Measurements from ENCODE around the gene NR3C1.

Gene NR3C1

DNA sequence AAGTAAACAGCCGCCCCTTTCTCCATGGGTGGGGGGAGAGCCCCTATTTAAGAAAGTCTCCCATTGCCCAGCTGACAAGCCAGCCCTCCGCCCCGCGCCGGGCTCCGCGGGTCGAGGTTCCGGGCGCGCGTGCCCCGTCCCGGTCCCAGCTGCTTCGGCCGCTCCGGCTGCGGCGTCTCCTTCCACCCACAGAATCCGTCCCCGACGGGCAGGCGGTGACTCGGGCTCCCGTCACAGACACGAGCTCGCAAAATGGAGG lies 223 bp downstream of the NR3C1 start:
- H3K9me2 ChIP-seq (replicated peaks; ENCODE audit: low read depth, low read length) = no peaks in the 10 kb centered on the region
- peaks cover 51% of the 10 kb centered on the region for H3K79me2 ChIP-seq (ENCODE audit: insufficient read depth, low read length)
- no peaks in the 10 kb centered on the region for H3K9me3 ChIP-seq (ENCODE audit: insufficient read depth, low read depth, low read length)
- no peaks in the 10 kb centered on the region for H3F3A ChIP-seq (ENCODE audit: low read depth)
- H3K4me3 ChIP-seq (ENCODE audit: low read length, poor library complexity, severe bottlenecking) = peak overlapping the region; percentile 98
- H3K4me1 ChIP-seq (ENCODE audit: insufficient read depth, low read length, poor library complexity, severe bottlenecking) = peaks cover 47% of the 10 kb centered on the region
- peaks cover 44% of the 10 kb centered on the region for H4K20me1 ChIP-seq (ENCODE audit: insufficient read depth, low read length, poor library complexity, severe bottlenecking)
- peak overlapping the region; percentile 82 for H2AFZ ChIP-seq (ENCODE audit: low read length)
- TF ChIP-seq CTCF (conservative IDR thresholded peaks at IDR 0.05; ENCODE audit: low read length) = no peak
- peak overlapping the region; percentile 96 for H3K4me2 ChIP-seq (ENCODE audit: low read depth, low read length, poor library complexity, severe bottlenecking)
- no peaks in the 10 kb centered on the region for H3K27me3 ChIP-seq (ENCODE audit: insufficient read depth, low read length, poor library complexity, severe bottlenecking)
- H3K9ac ChIP-seq (ENCODE audit: low read depth, low read length, poor library complexity, severe bottlenecking) = peak overlapping the region; percentile 84
- H3K36me3 ChIP-seq (ENCODE audit: insufficient read depth, low read length) = no peaks in the 10 kb centered on the region; the same call in 1 of the 2 replicates

DNA sequence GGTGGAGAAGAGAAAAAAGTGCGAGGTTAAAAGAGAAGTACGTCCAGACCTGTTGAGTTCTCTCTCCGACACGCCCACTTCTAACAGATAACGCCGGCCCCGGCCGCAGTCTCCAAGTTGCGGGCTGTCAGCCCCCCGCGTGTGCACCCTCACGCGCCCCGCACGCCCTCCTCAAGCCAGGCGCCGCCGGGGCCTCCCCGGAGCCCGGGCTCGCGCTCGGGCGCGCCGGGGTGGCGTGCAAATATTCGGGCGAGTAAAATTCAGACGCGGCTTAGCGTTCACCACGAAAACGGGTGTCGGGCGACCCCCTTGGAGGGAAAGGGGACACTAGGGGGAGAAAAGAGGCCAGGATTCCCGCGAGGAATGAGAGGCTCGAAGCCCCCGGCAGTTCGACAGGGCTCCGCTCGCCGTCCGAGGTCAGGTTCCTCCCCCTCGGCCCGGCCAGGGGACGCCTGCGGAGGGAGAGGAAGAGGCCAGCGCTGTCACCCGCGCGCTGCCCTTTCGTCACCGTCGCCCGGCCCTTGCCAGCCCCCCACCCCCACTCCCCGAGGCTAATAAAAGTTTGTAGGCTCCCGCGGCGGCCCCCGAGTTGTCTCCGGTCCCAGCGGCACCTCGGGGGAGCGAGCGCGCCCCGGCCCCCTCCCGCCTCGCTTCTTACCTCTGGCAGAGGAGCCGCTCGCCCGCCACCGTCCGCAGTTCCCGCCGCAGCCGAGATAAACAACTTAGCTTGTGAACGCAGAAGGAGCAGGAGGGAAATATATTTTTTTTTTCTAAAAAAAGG lies 743 bp downstream of the NR3C1 start:
- H3F3A ChIP-seq (ENCODE audit: low read depth) = no peaks in the 10 kb centered on the region
- H3K9me3 ChIP-seq (ENCODE audit: insufficient read depth, low read depth, low read length) = no peaks in the 10 kb centered on the region
- peak overlapping the region; percentile 82 for H2AFZ ChIP-seq (ENCODE audit: low read length)
- peak overlapping the region; percentile 84 for H3K9ac ChIP-seq (ENCODE audit: low read depth, low read length, poor library complexity, severe bottlenecking)
- peak overlapping the region; percentile 98 for H3K4me3 ChIP-seq (ENCODE audit: low read length, poor library complexity, severe bottlenecking)
- H3K79me2 ChIP-seq (ENCODE audit: insufficient read depth, low read length) = peaks cover 57% of the 10 kb centered on the region
- TF ChIP-seq EZH2phosphoT487 (IDR thresholded peaks at IDR 0.05; ENCODE audit: borderline replicate concordance) (no peak), CTCF (conservative IDR thresholded peaks at IDR 0.05; ENCODE audit: low read length) (peak; percentile 22; the same call in 1 of the 2 replicates)
- peak overlapping the region; percentile 96 for H3K4me2 ChIP-seq (ENCODE audit: low read depth, low read length, poor library complexity, severe bottlenecking)
- H3K27me3 ChIP-seq (ENCODE audit: insufficient read depth, low read length, poor library complexity, severe bottlenecking) = no peaks in the 10 kb centered on the region
- H3K36me3 ChIP-seq (ENCODE audit: insufficient read depth, low read length) = no peaks in the 10 kb centered on the region; the same call in 1 of the 2 replicates
- peaks cover 47% of the 10 kb centered on the region for H3K4me1 ChIP-seq (ENCODE audit: insufficient read depth, low read length, poor library complexity, severe bottlenecking)
- no peaks in the 10 kb centered on the region for H3K9me2 ChIP-seq (replicated peaks; ENCODE audit: low read depth, low read length)
- peaks cover 50% of the 10 kb centered on the region for H4K20me1 ChIP-seq (ENCODE audit: insufficient read depth, low read length, poor library complexity, severe bottlenecking)

- Histone ChIP-seq H3K36me3 (ENCODE audit: insufficient read depth, low read length) (no peaks in the 10 kb centered on the region; the same call in 1 of the 2 replicates), H3K9ac (ENCODE audit: low read depth, low read length, poor library complexity, severe bottlenecking) (peak overlapping the region; percentile 84), H3K4me2 (ENCODE audit: low read depth, low read length, poor library complexity, severe bottlenecking) (peak overlapping the region; percentile 96), H2AFZ (ENCODE audit: low read length) (no peak overlapping the region), H3K79me2 (ENCODE audit: insufficient read depth, low read length) (peaks cover 63% of the 10 kb centered on the region), H3F3A (ENCODE audit: low read depth) (no peaks in the 10 kb centered on the region), H3K9me3 (ENCODE audit: insufficient read depth, low read depth, low read length) (no peaks in the 10 kb centered on the region), H3K4me1 (ENCODE audit: insufficient read depth, low read length, poor library complexity, severe bottlenecking) (peaks cover 50% of the 10 kb centered on the region), H3K9me2 (replicated peaks; ENCODE audit: low read depth, low read length) (no peaks in the 10 kb centered on the region), H4K20me1 (ENCODE audit: insufficient read depth, low read length, poor library complexity, severe bottlenecking) (peaks cover 56% of the 10 kb centered on the region), H3K27me3 (ENCODE audit: insufficient read depth, low read length, poor library complexity, severe bottlenecking) (no peaks in the 10 kb centered on the region), H3K4me3 (ENCODE audit: low read length, poor library complexity, severe bottlenecking) (peak overlapping the region; percentile 98)
- TF ChIP-seq CTCF (conservative IDR thresholded peaks at IDR 0.05; ENCODE audit: low read length) (no peak), EZH2phosphoT487 (IDR thresholded peaks at IDR 0.05; ENCODE audit: borderline replicate concordance) (no peak)
Measured at GRCh38 chr5:143402017-143402552, 1.4 kb downstream of the NR3C1 start.

Data from Loucy (cell line).